ENCODE results near the gene ISCA2. TPM values are rescaled to one million over a fixed set of nuclear protein-coding genes. Genes with fewer than 3 reads are reported as not detected.

Gene ISCA2
- total RNA-seq, 2 donors from 2014 or later: 23.5 to 25.5 TPM

GRCh38 chr14:74503938-74504335 lies 10.4 kb downstream of the ISCA2 start:
- intact Hi-C loops (cut with DNase I): loop anchor here (10.0 kb wide), 1 partner anchor 291 kb away; no protein-coding TSS in a partner anchor
- H3K4me3 ChIP-seq: no peak overlapping the region
- no peaks in the 10 kb centered on the region for H3K9me3 ChIP-seq
- 93% methylated on average over 12 of the region's 12 CpGs for WGBS
- no peaks in the 10 kb centered on the region for H3K36me3 ChIP-seq
- H3K27me3 ChIP-seq (replicated peaks; ENCODE audit: insufficient read depth): no peaks in the 10 kb centered on the region
- TF ChIP-seq CTCF (IDR thresholded peaks at IDR 0.05) (no peak), POLR2AphosphoS5 (IDR thresholded peaks at IDR 0.05) (no peak), POLR2A (IDR thresholded peaks at IDR 0.05) (no peak)
- DNase-seq (ENCODE audit: low spot score): no peak
- H3K4me1 ChIP-seq (replicated peaks): no peaks in the 10 kb centered on the region
- H3K27ac ChIP-seq: no peak overlapping the region

GRCh38 chr14:74504412-74504811 lies 10.8 kb downstream of the ISCA2 start:
- Histone ChIP-seq H3K4me3 (no peak overlapping the region), H3K36me3 (no peaks in the 10 kb centered on the region), H3K27me3 (replicated peaks; ENCODE audit: insufficient read depth) (no peaks in the 10 kb centered on the region), H3K9me3 (no peaks in the 10 kb centered on the region), H3K4me1 (replicated peaks) (no peaks in the 10 kb centered on the region), H3K27ac (no peak overlapping the region)
- intact Hi-C loops (cut with DNase I): loop anchor here (10.0 kb wide), 1 partner anchor 290 kb away; no protein-coding TSS in a partner anchor
- 89% methylated on average over 4 of the region's 4 CpGs for WGBS
- TF ChIP-seq POLR2AphosphoS5 (IDR thresholded peaks at IDR 0.05): no peak
- no peak for TF ChIP-seq POLR2A (IDR thresholded peaks at IDR 0.05)
- TF ChIP-seq CTCF (IDR thresholded peaks at IDR 0.05): no peak
- no peak for DNase-seq (ENCODE audit: low spot score)

- no peak for TF ChIP-seq CTCF (IDR thresholded peaks at IDR 0.05)
- no peak for TF ChIP-seq POLR2A (IDR thresholded peaks at IDR 0.05)
- no peak for TF ChIP-seq POLR2AphosphoS5 (IDR thresholded peaks at IDR 0.05)
- Histone ChIP-seq H3K36me3 (no peaks in the 10 kb centered on the region), H3K9me3 (no peaks in the 10 kb centered on the region), H3K27me3 (replicated peaks; ENCODE audit: insufficient read depth) (no peaks in the 10 kb centered on the region), H3K4me3 (no peak overlapping the region), H3K27ac (no peak overlapping the region), H3K4me1 (replicated peaks) (no peaks in the 10 kb centered on the region)
- WGBS: 93% methylated on average over 20 of the region's 20 CpGs
- intact Hi-C loops (cut with DNase I): loop anchor here (10.0 kb wide), 1 partner anchor 290 kb away; no protein-coding TSS in a partner anchor
- DNase-seq (ENCODE audit: low spot score): no peak
These were observed 11.5 kb downstream of the ISCA2 start for GRCh38 chr14:74504874-74505720.

- 91% methylated on average over 17 of the region's 17 CpGs for WGBS
These were observed 12.3 kb downstream of the ISCA2 start for GRCh38 chr14:74505831-74506230.

More at GRCh38 chr14:74505831-74506230, 12.3 kb downstream of the ISCA2 start:
- DNase-seq (ENCODE audit: low spot score): no peak
- intact Hi-C loops (cut with DNase I): loop anchor here (10.0 kb wide), 1 partner anchor 289 kb away; no protein-coding TSS in a partner anchor
- TF ChIP-seq POLR2AphosphoS5 (IDR thresholded peaks at IDR 0.05) (no peak), POLR2A (IDR thresholded peaks at IDR 0.05) (no peak), CTCF (IDR thresholded peaks at IDR 0.05) (no peak)
- Histone ChIP-seq H3K4me1 (replicated peaks) (no peaks in the 10 kb centered on the region), H3K4me3 (no peak overlapping the region), H3K27me3 (replicated peaks; ENCODE audit: insufficient read depth) (no peaks in the 10 kb centered on the region), H3K27ac (no peak overlapping the region), H3K36me3 (no peaks in the 10 kb centered on the region), H3K9me3 (no peaks in the 10 kb centered on the region)
